SK-N-SH treated with all-trans-retinoic acid at 6 μM for 48 hours (cell line): Measurements from ENCODE around the gene DTNBP1.

ENCODE experiments used
- ARNTL ChIP-seq: fragments of 450-650 bp; formaldehyde crosslinking; IDR thresholded peaks from 2 replicates; pipeline ENCODE4 v1.5.0; 2020; ENCODE audit warnings: low read depth, mild to moderate bottlenecking, moderate library complexity, borderline replicate concordance
- SNAI2 ChIP-seq: fragments of 250-450 bp; sonication (Bioruptor Pico); IDR thresholded peaks from 2 replicates; pipeline ENCODE4 v1.5.0; 2020; ENCODE audit warnings: mild to moderate bottlenecking, moderate library complexity
- TOX ChIP-seq: fragments of 250-450 bp; sonication (Bioruptor Pico); IDR thresholded peaks from 2 replicates; pipeline ENCODE4 v1.8.0; 2021; ENCODE audit warnings: mild to moderate bottlenecking, moderate library complexity, borderline replicate concordance
- TF ChIP-seq, protein P1 (sequence below): fragments of 250-450 bp; sonication (Bioruptor Pico); IDR thresholded peaks from 2 replicates; pipeline ENCODE4 v1.5.1; 2021; ENCODE audit warnings: mild to moderate bottlenecking, moderate library complexity
- TF ChIP-seq, protein P2 (sequence below): fragments of 250-450 bp; sonication (Bioruptor Pico); IDR thresholded peaks from 2 replicates; pipeline ENCODE4 v1.8.0; 2020; ENCODE audit warnings: mild to moderate bottlenecking, moderate library complexity, borderline replicate concordance

DNA sequence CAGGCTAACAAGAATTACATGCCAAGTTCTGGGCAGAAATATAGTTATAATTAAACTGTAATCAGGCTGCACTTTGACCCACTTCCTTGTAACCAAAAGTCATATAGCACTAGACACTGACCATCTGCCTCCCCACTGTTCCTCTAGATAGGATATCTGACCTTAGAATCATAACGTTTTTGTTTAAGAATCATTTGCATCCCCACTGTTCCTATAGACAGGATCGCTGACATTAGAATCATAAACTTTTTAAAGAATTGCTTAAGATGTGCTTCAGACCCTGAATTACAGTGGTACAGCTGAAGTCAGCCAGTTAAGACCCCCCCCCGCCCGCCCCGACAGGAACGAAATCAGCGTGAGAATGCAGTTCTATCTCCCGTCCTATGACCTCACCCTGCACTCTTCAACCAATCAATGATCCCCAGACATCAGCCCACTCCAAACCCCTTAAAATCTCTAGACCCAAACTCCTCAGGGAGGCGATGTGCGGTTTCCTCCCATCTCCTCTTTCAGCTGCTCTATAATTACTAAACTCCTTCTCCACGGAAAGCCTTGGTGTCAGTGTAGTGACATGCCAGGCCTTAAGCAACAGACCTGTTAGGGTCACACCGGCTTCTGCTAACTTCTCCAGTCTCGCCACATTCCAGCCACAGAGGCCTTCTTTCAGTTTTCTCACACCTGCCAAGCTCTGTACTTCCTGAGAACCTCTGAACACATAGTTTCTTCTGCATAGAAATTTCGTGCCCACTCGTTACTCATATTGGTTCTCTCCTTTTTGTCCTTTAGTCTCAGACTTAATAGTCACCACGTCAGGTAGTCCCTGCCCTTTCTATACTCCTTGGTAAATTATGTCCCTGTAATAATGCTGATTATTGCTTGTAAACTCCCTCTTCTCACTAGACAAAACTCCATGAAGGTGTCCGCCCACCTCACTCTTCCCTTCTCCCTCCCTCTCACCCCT is 93.5 kb downstream of the DTNBP1 start:
- TF ChIP-seq ARNTL (CRISPR knock-in tag) (no peak), SNAI2 (CRISPR knock-in tag) (no peak), TOX (CRISPR knock-in tag) (no peak)
- TF ChIP-seq, protein P1, sequence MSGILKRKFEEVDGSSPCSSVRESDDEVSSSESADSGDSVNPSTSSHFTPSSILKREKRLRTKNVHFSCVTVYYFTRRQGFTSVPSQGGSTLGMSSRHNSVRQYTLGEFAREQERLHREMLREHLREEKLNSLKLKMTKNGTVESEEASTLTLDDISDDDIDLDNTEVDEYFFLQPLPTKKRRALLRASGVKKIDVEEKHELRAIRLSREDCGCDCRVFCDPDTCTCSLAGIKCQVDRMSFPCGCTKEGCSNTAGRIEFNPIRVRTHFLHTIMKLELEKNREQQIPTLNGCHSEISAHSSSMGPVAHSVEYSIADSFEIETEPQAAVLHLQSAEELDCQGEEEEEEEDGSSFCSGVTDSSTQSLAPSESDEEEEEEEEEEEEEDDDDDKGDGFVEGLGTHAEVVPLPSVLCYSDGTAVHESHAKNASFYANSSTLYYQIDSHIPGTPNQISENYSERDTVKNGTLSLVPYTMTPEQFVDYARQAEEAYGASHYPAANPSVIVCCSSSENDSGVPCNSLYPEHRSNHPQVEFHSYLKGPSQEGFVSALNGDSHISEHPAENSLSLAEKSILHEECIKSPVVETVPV: no peak
- TF ChIP-seq, protein P2, sequence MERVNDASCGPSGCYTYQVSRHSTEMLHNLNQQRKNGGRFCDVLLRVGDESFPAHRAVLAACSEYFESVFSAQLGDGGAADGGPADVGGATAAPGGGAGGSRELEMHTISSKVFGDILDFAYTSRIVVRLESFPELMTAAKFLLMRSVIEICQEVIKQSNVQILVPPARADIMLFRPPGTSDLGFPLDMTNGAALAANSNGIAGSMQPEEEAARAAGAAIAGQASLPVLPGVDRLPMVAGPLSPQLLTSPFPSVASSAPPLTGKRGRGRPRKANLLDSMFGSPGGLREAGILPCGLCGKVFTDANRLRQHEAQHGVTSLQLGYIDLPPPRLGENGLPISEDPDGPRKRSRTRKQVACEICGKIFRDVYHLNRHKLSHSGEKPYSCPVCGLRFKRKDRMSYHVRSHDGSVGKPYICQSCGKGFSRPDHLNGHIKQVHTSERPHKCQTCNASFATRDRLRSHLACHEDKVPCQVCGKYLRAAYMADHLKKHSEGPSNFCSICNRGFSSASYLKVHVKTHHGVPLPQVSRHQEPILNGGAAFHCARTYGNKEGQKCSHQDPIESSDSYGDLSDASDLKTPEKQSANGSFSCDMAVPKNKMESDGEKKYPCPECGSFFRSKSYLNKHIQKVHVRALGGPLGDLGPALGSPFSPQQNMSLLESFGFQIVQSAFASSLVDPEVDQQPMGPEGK (CRISPR knock-in tag): no peak
